GM21381 (cell line): ENCODE data around the gene SLC20A1.
"Not testable (repeated sequence)": the region's sequence is repeated elsewhere in the genome, so short reads cannot be mapped to it uniquely, and the experiment has no call there.

ENCODE experiments used
- ATAC-seq: cut with Tn5 transposase; IDR thresholded peaks from one replicate; pipeline ENCODE4 v1.9.1; 2021; ENCODE audit warnings: mild to moderate bottlenecking, moderate library complexity; ENCODE audit not compliant: unreplicated experiment

The SLC20A1 gene

GRCh38 chr2:112644155-112644932, 1.4 kb upstream of the SLC20A1 start:
- no peak for ATAC-seq

GRCh38 chr2:112644933-112645309, 818 bp upstream of the SLC20A1 start:
- no peak for ATAC-seq

GRCh38 chr2:112646102-112646719, 472 bp downstream of the SLC20A1 start:
- peak; percentile 27 for ATAC-seq

- no peak for ATAC-seq
These were observed 1.3 kb downstream of the SLC20A1 start for GRCh38 chr2:112646791-112647689.

GRCh38 chr2:112648081-112648480, 2.3 kb downstream of the SLC20A1 start:
- no peak for ATAC-seq

GRCh38 chr2:112656679-112657078, 10.9 kb downstream of the SLC20A1 start:
- ATAC-seq = no peak

- ATAC-seq = no peak
These were observed 12.6 kb downstream of the SLC20A1 start for GRCh38 chr2:112658301-112658700.

- no peak for ATAC-seq
These were observed 13.3 kb downstream of the SLC20A1 start for GRCh38 chr2:112658839-112659667.

- no peak for ATAC-seq
These were observed 14.4 kb downstream of the SLC20A1 start for GRCh38 chr2:112660138-112660537.

- no peak for ATAC-seq
These were observed 16.0 kb downstream of the SLC20A1 start for GRCh38 chr2:112661656-112662305.

- ATAC-seq = no peak
These were observed 17.0 kb downstream of the SLC20A1 start for GRCh38 chr2:112662704-112663103.

GRCh38 chr2:112664689-112665088, 18.9 kb downstream of the SLC20A1 start:
- no peak for ATAC-seq

GRCh38 chr2:112665113-112665780, 19.5 kb downstream of the SLC20A1 start:
- ATAC-seq = no peak

- no peak for ATAC-seq
These were observed 21.0 kb downstream of the SLC20A1 start for GRCh38 chr2:112666761-112667122.

- not testable (repeated sequence) for ATAC-seq
These were observed 21.8 kb downstream of the SLC20A1 start for GRCh38 chr2:112667540-112667939.

GRCh38 chr2:112669667-112670066, 23.9 kb downstream of the SLC20A1 start:
- ATAC-seq = no peak

GRCh38 chr2:112670252-112671022, 24.7 kb downstream of the SLC20A1 start:
- no peak for ATAC-seq

- no peak for ATAC-seq
These were observed 26.1 kb downstream of the SLC20A1 start for GRCh38 chr2:112671801-112672200.

- ATAC-seq = no peak
These were observed 27.3 kb downstream of the SLC20A1 start for GRCh38 chr2:112673008-112673407.
